Tibial nerve (tissue), 3 donors: Measurements from ENCODE around the gene PDK3.

Source experiments
- CTCF ChIP-seq, 5 experiments: fragments of 200-600 bp in 3 of 5; fragments of 450-650 bp in 2 of 5; sonication (generic) in 3 of 5; IDR thresholded peaks; one replicate each; pipeline ENCODE4 v1.5.1; 2016 to 2019; ENCODE audit warnings: antibody characterized with exemption in 5 of 5, mild to moderate bottlenecking in 3 of 5, moderate library complexity in 2 of 5
- POLR2A ChIP-seq, 2 donors: fragments of 450-650 bp; IDR thresholded peaks; one replicate each; pipeline ENCODE4 v1.6.1; 2017; ENCODE audit warnings: antibody characterized with exemption in 2 of 2, mild to moderate bottlenecking in 2 of 2, moderate library complexity in 2 of 2

- TF ChIP-seq CTCF (IDR thresholded peaks at IDR 0.05): no peak
- no peak for TF ChIP-seq POLR2A (IDR thresholded peaks at IDR 0.05)
Measured at GRCh38 chrX:24435060-24435459, 30.0 kb upstream of the PDK3 start.
